Mesendoderm (in vitro differentiated cells): ENCODE data around the gene GZMM.

Experiments
- DNase-seq: peaks from one replicate; pipeline ENCODE4 v3.0.0; 2013
- H2AK5ac ChIP-seq: 2 replicates; pipeline ENCODE4 v1.6.1; 2013; ENCODE audit warnings: low read length, inconsistent platforms
- H2BK120ac ChIP-seq: 2 replicates; pipeline ENCODE4 v1.6.1; 2013; ENCODE audit warnings: low read depth, mild to moderate bottlenecking, low read length, moderate library complexity, mixed read lengths
- H2BK15ac ChIP-seq: replicated peaks from 2 replicates; pipeline ENCODE4 v1.6.1; 2013; ENCODE audit warnings: low read depth, mild to moderate bottlenecking, moderate library complexity
- H2BK5ac ChIP-seq: 2 replicates; pipeline ENCODE4 v1.6.1; 2013; ENCODE audit warnings: low read length, inconsistent platforms
- H3K18ac ChIP-seq: 2 replicates; pipeline ENCODE4 v1.6.1; 2013; ENCODE audit warnings: mild to moderate bottlenecking, low read length, mixed read lengths
- H3K23ac ChIP-seq: one replicate; pipeline ENCODE4 v1.6.1; 2013; ENCODE audit warnings: low read length
- H3K27ac ChIP-seq: 2 replicates; pipeline ENCODE4 v1.5.1; 2013; ENCODE audit warnings: low read depth, mild to moderate bottlenecking, inconsistent platforms, low read length, moderate library complexity
- H3K27me3 ChIP-seq: 2 replicates; pipeline ENCODE4 v1.6.1; 2013; ENCODE audit warnings: low read length, control low read depth, mild to moderate bottlenecking, inconsistent platforms; ENCODE audit not compliant: insufficient read depth, poor library complexity
- H3K36me3 ChIP-seq: 2 replicates; pipeline ENCODE4 v1.6.1; 2013; ENCODE audit warnings: low read length, inconsistent platforms; ENCODE audit not compliant: control insufficient read depth, insufficient read depth
- H3K4ac ChIP-seq: one replicate; pipeline ENCODE4 v1.6.1; 2013; ENCODE audit warnings: low read depth, mild to moderate bottlenecking, low read length, moderate library complexity
- H3K4me1 ChIP-seq: 2 replicates; pipeline ENCODE4 v1.6.1; 2013; ENCODE audit warnings: low read depth, low read length, inconsistent platforms; ENCODE audit not compliant: control insufficient read depth
- H3K4me2 ChIP-seq: 2 replicates; pipeline ENCODE4 v1.6.1; 2013; ENCODE audit warnings: low read length
- H3K4me3 ChIP-seq: 2 replicates; pipeline ENCODE4 v1.5.1; 2013; ENCODE audit warnings: mild to moderate bottlenecking, low read length
- H3K56ac ChIP-seq: one replicate; pipeline ENCODE4 v1.6.1; 2013; ENCODE audit warnings: low read length
- H3K79me1 ChIP-seq: 2 replicates; pipeline ENCODE4 v1.6.1; 2013; ENCODE audit warnings: low read length, inconsistent platforms
- H3K79me2 ChIP-seq: 2 replicates; pipeline ENCODE4 v1.6.1; 2013; ENCODE audit warnings: mild to moderate bottlenecking, low read length; ENCODE audit not compliant: control insufficient read depth, insufficient read depth
- H3K9ac ChIP-seq: 2 replicates; pipeline ENCODE4 v1.6.1; 2013; ENCODE audit warnings: low read length, inconsistent platforms
- H4K5ac ChIP-seq: one replicate; pipeline ENCODE4 v1.6.1; 2013; ENCODE audit warnings: low read length
- H4K8ac ChIP-seq: one replicate; pipeline ENCODE4 v1.6.1; 2013; ENCODE audit warnings: low read depth, mild to moderate bottlenecking, control low read depth, low read length, moderate library complexity
- WGBS: extraction: QIAGEN DNeasy Blood & Tissue Kit; methylation state at CpG from one replicate; pipeline ENCODE4 v1.1.7; 2013; ENCODE audit warnings: low lambda C conversion rate, missing lambda C conversion rate; ENCODE audit not compliant: insufficient coverage; ENCODE audit errors: extremely low coverage; 5-methylcytosine and 5-hydroxymethylcytosine counted together

GZMM gene

DNA sequence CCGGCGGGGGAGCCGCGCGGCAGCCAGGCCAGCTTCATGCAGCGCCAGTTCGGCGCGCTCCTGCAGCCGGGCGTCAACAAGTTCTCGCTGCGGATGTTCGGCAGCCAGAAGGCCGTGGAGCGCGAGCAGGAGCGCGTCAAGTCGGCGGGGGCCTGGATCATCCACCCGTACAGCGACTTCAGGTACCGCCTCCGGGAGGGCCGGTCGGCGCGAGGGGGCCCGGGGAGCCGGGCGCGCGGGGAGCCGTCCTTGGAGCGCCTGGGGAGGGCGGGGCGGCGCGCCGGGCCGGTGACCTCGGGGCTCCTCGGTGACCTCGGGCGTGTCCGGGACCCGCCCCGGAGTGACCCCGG lies 46.5 kb downstream of the GZMM start:
- Histone ChIP-seq H3K4me1 (no peaks in the 10 kb centered on the region), H2AK5ac (no peak overlapping the region), H3K56ac (no peak overlapping the region), H3K79me2 (no peaks in the 10 kb centered on the region), H4K8ac (no peak overlapping the region), H3K79me1 (no peaks in the 10 kb centered on the region), H3K36me3 (no peaks in the 10 kb centered on the region), H3K27me3 (peaks cover 15% of the 10 kb centered on the region), H3K18ac (no peak overlapping the region), H3K4me2 (no peak overlapping the region), H3K4me3 (no peak overlapping the region), H2BK5ac (no peak overlapping the region), H3K9ac (no peak overlapping the region), H3K23ac (no peak overlapping the region), H2BK120ac (no peak overlapping the region), H3K4ac (no peak overlapping the region), H2BK15ac (no peak overlapping the region), H4K5ac (no peak overlapping the region), H3K27ac (no peak overlapping the region)
- WGBS = no CpG with 5 or more reads among the region's 50 CpGs
- DNase-seq = no peak

DNA sequence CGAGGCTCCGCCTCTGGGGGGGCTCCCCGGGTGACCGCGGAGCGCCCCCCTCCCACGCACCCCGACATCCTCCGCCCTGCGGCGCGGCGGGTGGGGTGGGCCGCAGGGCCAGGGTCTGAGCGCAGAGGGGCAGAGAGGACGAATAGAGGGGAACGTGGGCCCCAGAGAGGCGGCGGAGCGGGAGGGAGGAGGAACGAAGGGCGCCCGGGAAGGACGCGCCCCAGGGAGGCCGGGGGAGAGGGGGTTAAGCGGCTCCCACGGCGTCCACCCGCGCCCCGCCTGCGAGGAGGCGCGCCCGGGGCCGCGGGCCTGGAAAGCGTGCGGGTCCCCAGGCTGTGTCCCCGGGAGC lies 46.9 kb downstream of the GZMM start:
- no peak overlapping the region for H3K56ac ChIP-seq
- peaks cover 15% of the 10 kb centered on the region for H3K27me3 ChIP-seq
- no peak overlapping the region for H4K5ac ChIP-seq
- no peak for DNase-seq
- no peaks in the 10 kb centered on the region for H3K36me3 ChIP-seq
- H3K18ac ChIP-seq = no peak overlapping the region
- H3K23ac ChIP-seq = no peak overlapping the region
- no peak overlapping the region for H3K4me2 ChIP-seq
- H3K79me1 ChIP-seq = no peaks in the 10 kb centered on the region
- no peak overlapping the region for H3K4ac ChIP-seq
- no peak overlapping the region for H2BK15ac ChIP-seq
- no peak overlapping the region for H2AK5ac ChIP-seq
- no peak overlapping the region for H2BK120ac ChIP-seq
- WGBS = no CpG with 5 or more reads among the region's 41 CpGs
- no peak overlapping the region for H3K4me3 ChIP-seq
- no peaks in the 10 kb centered on the region for H3K79me2 ChIP-seq
- H3K27ac ChIP-seq = no peak overlapping the region
- no peak overlapping the region for H2BK5ac ChIP-seq
- H3K4me1 ChIP-seq = no peaks in the 10 kb centered on the region
- H3K9ac ChIP-seq = no peak overlapping the region
- H4K8ac ChIP-seq = no peak overlapping the region

- Histone ChIP-seq H2BK15ac (no peak overlapping the region), H3K4me3 (no peak overlapping the region), H3K18ac (no peak overlapping the region), H3K56ac (no peak overlapping the region), H2BK120ac (no peak overlapping the region), H3K79me2 (no peaks in the 10 kb centered on the region), H3K4ac (no peak overlapping the region), H3K23ac (no peak overlapping the region), H3K4me1 (no peaks in the 10 kb centered on the region), H4K8ac (no peak overlapping the region), H2BK5ac (no peak overlapping the region), H3K36me3 (no peaks in the 10 kb centered on the region), H3K27ac (no peak overlapping the region), H2AK5ac (no peak overlapping the region), H3K4me2 (no peak overlapping the region), H3K9ac (no peak overlapping the region), H3K27me3 (peaks cover 15% of the 10 kb centered on the region), H3K79me1 (no peaks in the 10 kb centered on the region), H4K5ac (no peak overlapping the region)
- no CpG with 5 or more reads among the region's 75 CpGs for WGBS
- DNase-seq = no peak
These were observed 47.5 kb downstream of the GZMM start for GRCh38 chr19:591099-591958.

- no peak for DNase-seq
- WGBS = no CpG with 5 or more reads among the region's 19 CpGs
- Histone ChIP-seq H3K9ac (no peak overlapping the region), H3K79me2 (no peaks in the 10 kb centered on the region), H3K4ac (no peak overlapping the region), H2BK15ac (no peak overlapping the region), H2AK5ac (no peak overlapping the region), H3K36me3 (no peaks in the 10 kb centered on the region), H2BK120ac (no peak overlapping the region), H3K4me3 (no peak overlapping the region), H4K8ac (no peak overlapping the region), H3K27me3 (peaks cover 15% of the 10 kb centered on the region), H3K23ac (no peak overlapping the region), H3K56ac (no peak overlapping the region), H3K79me1 (no peaks in the 10 kb centered on the region), H3K4me1 (no peaks in the 10 kb centered on the region), H3K27ac (no peak overlapping the region), H4K5ac (no peak overlapping the region), H3K4me2 (no peak overlapping the region), H2BK5ac (no peak overlapping the region), H3K18ac (no peak overlapping the region)
These were observed 48.2 kb downstream of the GZMM start for GRCh38 chr19:592101-592500.

GRCh38 chr19:593055-593454 lies 49.2 kb downstream of the GZMM start:
- Histone ChIP-seq H2AK5ac (no peak overlapping the region), H3K79me1 (no peaks in the 10 kb centered on the region), H3K79me2 (no peaks in the 10 kb centered on the region), H2BK15ac (no peak overlapping the region), H2BK120ac (no peak overlapping the region), H4K5ac (no peak overlapping the region), H3K4ac (no peak overlapping the region), H3K4me3 (no peak overlapping the region), H3K56ac (no peak overlapping the region), H3K4me1 (no peaks in the 10 kb centered on the region), H2BK5ac (no peak overlapping the region), H3K9ac (no peak overlapping the region), H3K27ac (no peak overlapping the region), H3K4me2 (no peak overlapping the region), H3K36me3 (no peaks in the 10 kb centered on the region), H3K18ac (no peak overlapping the region), H4K8ac (no peak overlapping the region), H3K27me3 (peaks cover 15% of the 10 kb centered on the region), H3K23ac (no peak overlapping the region)
- DNase-seq = no peak
- no CpG with 5 or more reads among the region's 18 CpGs for WGBS

GRCh38 chr19:593505-593904 lies 49.7 kb downstream of the GZMM start:
- Histone ChIP-seq H3K36me3 (no peaks in the 10 kb centered on the region), H4K5ac (no peak overlapping the region), H3K79me1 (no peaks in the 10 kb centered on the region), H3K9ac (no peak overlapping the region), H3K4me2 (no peak overlapping the region), H2AK5ac (no peak overlapping the region), H2BK5ac (no peak overlapping the region), H3K27ac (no peak overlapping the region), H2BK120ac (no peak overlapping the region), H3K27me3 (peaks cover 15% of the 10 kb centered on the region), H3K56ac (no peak overlapping the region), H3K79me2 (no peaks in the 10 kb centered on the region), H3K4me3 (no peak overlapping the region), H3K23ac (no peak overlapping the region), H3K4me1 (no peaks in the 10 kb centered on the region), H3K4ac (no peak overlapping the region), H3K18ac (no peak overlapping the region), H4K8ac (no peak overlapping the region), H2BK15ac (no peak overlapping the region)
- DNase-seq = no peak
- WGBS = no CpG with 5 or more reads among the region's 9 CpGs
